ENCODE measurements around the gene KNCN. TPM values are rescaled to one million over a fixed set of nuclear protein-coding genes. Genes with fewer than 3 reads are reported as not detected.

Gene KNCN
- total and polyA plus RNA-seq, 8 donors = not detected

DNA sequence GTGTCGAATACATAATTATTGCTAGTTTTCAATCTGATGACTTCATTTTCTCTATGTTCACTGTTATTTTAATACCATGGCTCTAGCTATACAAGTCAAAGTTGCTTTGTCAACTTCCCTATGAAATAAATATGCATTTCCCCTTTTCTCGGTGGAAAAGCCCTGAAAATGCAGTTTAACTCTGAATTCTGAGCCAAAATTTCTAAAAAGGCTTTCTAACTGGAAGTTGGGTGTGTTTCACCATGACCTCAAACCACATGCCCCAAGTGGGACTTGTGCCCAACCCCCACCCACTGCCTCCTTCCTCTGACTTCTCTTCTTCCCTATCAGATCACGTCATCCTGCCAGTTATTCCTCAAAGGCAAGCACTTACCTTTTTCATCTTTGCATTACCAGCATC, 43.7 kb upstream of the KNCN start:
- peak overlapping the region in 4 of 5 donors; percentile 47 to 82 (median 70) for H3K27ac ChIP-seq
- peaks cover 0 to 35% (median 16%) of the 10 kb centered on the region in 4 donors for H3K4me1 ChIP-seq
- WGBS, 5 donors = 66 to 74% (median 69%) methylated on average over 3 of the region's 3 CpGs

DNA sequence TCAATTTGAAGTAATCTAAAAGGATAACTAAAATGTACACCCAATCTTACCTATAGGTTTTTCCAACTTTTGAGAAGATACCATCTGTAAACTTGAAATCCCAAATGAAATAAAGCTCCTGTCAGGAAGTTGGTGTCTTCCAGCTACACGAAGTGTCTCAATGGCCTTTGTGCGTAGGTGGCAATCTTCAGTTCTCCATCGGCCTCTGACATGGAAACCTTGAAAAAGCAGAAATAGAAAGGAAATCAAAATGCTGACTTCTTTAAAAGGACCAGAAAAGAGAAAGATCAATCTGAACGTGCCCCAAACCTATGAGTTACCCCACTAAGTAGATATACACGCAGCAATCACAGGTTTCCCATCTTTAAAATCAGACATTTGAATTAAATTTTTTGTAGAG, 42.6 kb upstream of the KNCN start:
- peaks cover 39 to 54% (median 52%) of the 10 kb centered on the region in 4 donors for H3K36me3 ChIP-seq
- DNase-seq = no peak
- H3K9me3 ChIP-seq = no peaks in the 10 kb centered on the region
- intact Hi-C loops (cut with DNase I; ENCODE audit: low total_unique reads) = no loop called here
- H3K27me3 ChIP-seq = no peaks in the 10 kb centered on the region
- WGBS, 5 donors = 85 to 93% (median 92%) methylated on average over 5 of the region's 5 CpGs
- H3K27ac ChIP-seq = peak overlapping the region in 3 of 5 donors; percentile 47 to 82 (median 73)
- no peak for TF ChIP-seq POLR2AphosphoS5 (IDR thresholded peaks at IDR 0.05)
- TF ChIP-seq POLR2A (IDR thresholded peaks at IDR 0.05) = no peak
- TF ChIP-seq, protein P1, sequence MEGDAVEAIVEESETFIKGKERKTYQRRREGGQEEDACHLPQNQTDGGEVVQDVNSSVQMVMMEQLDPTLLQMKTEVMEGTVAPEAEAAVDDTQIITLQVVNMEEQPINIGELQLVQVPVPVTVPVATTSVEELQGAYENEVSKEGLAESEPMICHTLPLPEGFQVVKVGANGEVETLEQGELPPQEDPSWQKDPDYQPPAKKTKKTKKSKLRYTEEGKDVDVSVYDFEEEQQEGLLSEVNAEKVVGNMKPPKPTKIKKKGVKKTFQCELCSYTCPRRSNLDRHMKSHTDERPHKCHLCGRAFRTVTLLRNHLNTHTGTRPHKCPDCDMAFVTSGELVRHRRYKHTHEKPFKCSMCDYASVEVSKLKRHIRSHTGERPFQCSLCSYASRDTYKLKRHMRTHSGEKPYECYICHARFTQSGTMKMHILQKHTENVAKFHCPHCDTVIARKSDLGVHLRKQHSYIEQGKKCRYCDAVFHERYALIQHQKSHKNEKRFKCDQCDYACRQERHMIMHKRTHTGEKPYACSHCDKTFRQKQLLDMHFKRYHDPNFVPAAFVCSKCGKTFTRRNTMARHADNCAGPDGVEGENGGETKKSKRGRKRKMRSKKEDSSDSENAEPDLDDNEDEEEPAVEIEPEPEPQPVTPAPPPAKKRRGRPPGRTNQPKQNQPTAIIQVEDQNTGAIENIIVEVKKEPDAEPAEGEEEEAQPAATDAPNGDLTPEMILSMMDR (IDR thresholded peaks at IDR 0.05) = no peak
- no peak for TF ChIP-seq EP300 (IDR thresholded peaks at IDR 0.05)
- H3K4me1 ChIP-seq = peaks cover 0 to 24% (median 8%) of the 10 kb centered on the region in 4 donors
- H3K4me3 ChIP-seq = no peak overlapping the region

More for the DNA sequence above, 43.7 kb upstream of the KNCN start:
- Histone ChIP-seq H3K36me3 (peaks cover 35 to 44% (median 41%) of the 10 kb centered on the region in 4 donors), H3K4me3 (no peak overlapping the region), H3K27me3 (no peaks in the 10 kb centered on the region), H3K9me3 (no peaks in the 10 kb centered on the region)
- peak in 1 of 2 donors; percentile 55 for DNase-seq
- intact Hi-C loops (cut with DNase I; ENCODE audit: low total_unique reads) = no loop called here
- TF ChIP-seq EP300 (IDR thresholded peaks at IDR 0.05) (no peak), POLR2A (IDR thresholded peaks at IDR 0.05) (no peak)

DNA sequence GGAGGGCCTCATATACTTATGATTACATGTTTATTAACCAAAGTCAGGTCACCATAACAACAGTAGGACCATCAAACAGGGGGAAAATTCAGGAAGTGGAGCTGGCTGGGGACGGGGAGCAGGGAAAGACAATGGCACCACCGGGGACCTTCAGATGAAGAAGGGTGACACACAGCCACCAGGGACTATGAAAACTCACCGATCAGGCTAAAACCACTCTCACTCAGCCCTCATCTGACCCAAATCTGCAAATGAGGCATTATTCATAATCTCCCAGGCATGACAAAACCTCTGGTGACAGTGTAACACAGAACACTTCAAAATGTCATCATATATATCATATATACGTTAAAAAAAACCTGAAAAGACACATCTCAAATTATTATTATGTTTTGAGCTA, 41.4 kb upstream of the KNCN start:
- H3K9me3 ChIP-seq = no peaks in the 10 kb centered on the region
- H3K27ac ChIP-seq = no peak overlapping the region
- 84 to 97% (median 92%) methylated on average over 4 of the region's 4 CpGs for WGBS, 5 donors
- H3K4me3 ChIP-seq = no peak overlapping the region
- no peak for TF ChIP-seq POLR2A (IDR thresholded peaks at IDR 0.05)
- no peak for TF ChIP-seq POLR2AphosphoS5 (IDR thresholded peaks at IDR 0.05)
- TF ChIP-seq, protein P1 (IDR thresholded peaks at IDR 0.05) = no peak
- TF ChIP-seq EP300 (IDR thresholded peaks at IDR 0.05) = no peak
- intact Hi-C loops (cut with DNase I; ENCODE audit: low total_unique reads) = no loop called here
- peaks cover 40 to 57% (median 57%) of the 10 kb centered on the region in 4 donors for H3K36me3 ChIP-seq
- no peak for DNase-seq
- H3K27me3 ChIP-seq = no peaks in the 10 kb centered on the region
- H3K4me1 ChIP-seq = peaks cover 0 to 16% (median 5%) of the 10 kb centered on the region in 4 donors

DNA sequence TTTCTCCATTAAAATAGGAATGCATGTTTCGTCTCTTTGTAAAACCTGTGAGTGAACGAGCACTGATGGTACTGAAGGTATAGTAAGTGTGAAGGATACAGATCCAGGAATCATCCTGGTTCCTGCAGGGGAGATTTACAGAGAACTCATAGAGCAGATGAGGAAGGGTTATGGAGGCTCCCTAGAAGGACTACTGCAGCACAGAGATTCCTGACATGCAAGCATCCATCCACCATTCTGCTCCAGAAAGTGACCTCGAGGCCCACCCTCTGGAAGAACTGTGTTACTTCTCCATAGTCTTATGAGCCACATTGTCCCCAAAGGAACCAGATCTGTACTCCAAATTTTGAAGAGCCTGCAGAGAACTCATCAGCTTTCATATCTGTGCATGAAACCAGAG, 38.1 kb upstream of the KNCN start:
- Histone ChIP-seq H3K4me3 (no peak overlapping the region), H3K9me3 (no peaks in the 10 kb centered on the region), H3K36me3 (peaks cover 38 to 90% (median 87%) of the 10 kb centered on the region in 4 donors), H3K27me3 (no peaks in the 10 kb centered on the region), H3K4me1 (peaks cover 0 to 7% (median 0%) of the 10 kb centered on the region in 4 donors), H3K27ac (no peak overlapping the region)
- TF ChIP-seq EP300 (IDR thresholded peaks at IDR 0.05) (no peak), POLR2A (IDR thresholded peaks at IDR 0.05) (no peak), POLR2AphosphoS5 (IDR thresholded peaks at IDR 0.05) (no peak)
- TF ChIP-seq, protein P1 (IDR thresholded peaks at IDR 0.05) = no peak
- 92 to 95% (median 94%) methylated on average over 3 of the region's 3 CpGs for WGBS, 5 donors
- intact Hi-C loops (cut with DNase I; ENCODE audit: low total_unique reads) = no loop called here
- no peak for DNase-seq

DNA sequence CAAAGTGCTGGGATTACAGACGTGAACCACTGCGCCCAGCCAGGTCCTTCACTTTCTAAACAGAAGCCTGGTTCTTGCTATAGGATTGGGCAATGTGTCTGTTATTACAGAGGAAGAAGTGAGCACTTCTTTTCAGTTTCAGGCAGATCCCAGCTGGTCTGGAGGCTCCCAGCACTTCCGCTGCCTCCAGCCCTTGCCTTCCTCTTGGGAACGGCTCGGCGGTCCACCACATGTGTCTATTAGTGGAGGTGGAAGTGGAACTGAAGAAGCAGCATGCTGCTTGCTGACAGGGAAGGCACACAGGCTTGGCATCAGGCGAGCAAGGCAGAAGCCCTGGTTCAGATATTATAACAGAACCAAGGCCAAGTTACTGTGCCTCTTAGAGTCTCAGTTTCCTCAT, 35.6 kb upstream of the KNCN start:
- H3K27me3 ChIP-seq = no peaks in the 10 kb centered on the region
- H3K4me1 ChIP-seq = peaks cover 0 to 14% (median 0%) of the 10 kb centered on the region in 4 donors
- H3K9me3 ChIP-seq = no peaks in the 10 kb centered on the region
- WGBS, 5 donors = 73 to 95% (median 90%) methylated on average over 7 of the region's 7 CpGs
- peaks cover 39 to 93% (median 88%) of the 10 kb centered on the region in 4 donors for H3K36me3 ChIP-seq
- peak overlapping the region in 1 of 5 donors; percentile 3 for H3K27ac ChIP-seq
- H3K4me3 ChIP-seq = no peak overlapping the region
- no peak for TF ChIP-seq EP300 (IDR thresholded peaks at IDR 0.05)
- TF ChIP-seq, protein P1 (IDR thresholded peaks at IDR 0.05) = no peak
- no peak for TF ChIP-seq POLR2AphosphoS5 (IDR thresholded peaks at IDR 0.05)
- TF ChIP-seq POLR2A (IDR thresholded peaks at IDR 0.05) = no peak
- DNase-seq = peak in 1 of 2 donors; percentile 32
- intact Hi-C loops (cut with DNase I; ENCODE audit: low total_unique reads) = no loop called here
